ENCODE measurements around the gene PDPN.
A peak's percentile ranks its signal among the peaks of the same experiment; 100 is the strongest.

PDPN gene

GRCh38 chr1:13543451-13544220, 40.0 kb upstream of the PDPN start:
- TF ChIP-seq, protein P1, sequence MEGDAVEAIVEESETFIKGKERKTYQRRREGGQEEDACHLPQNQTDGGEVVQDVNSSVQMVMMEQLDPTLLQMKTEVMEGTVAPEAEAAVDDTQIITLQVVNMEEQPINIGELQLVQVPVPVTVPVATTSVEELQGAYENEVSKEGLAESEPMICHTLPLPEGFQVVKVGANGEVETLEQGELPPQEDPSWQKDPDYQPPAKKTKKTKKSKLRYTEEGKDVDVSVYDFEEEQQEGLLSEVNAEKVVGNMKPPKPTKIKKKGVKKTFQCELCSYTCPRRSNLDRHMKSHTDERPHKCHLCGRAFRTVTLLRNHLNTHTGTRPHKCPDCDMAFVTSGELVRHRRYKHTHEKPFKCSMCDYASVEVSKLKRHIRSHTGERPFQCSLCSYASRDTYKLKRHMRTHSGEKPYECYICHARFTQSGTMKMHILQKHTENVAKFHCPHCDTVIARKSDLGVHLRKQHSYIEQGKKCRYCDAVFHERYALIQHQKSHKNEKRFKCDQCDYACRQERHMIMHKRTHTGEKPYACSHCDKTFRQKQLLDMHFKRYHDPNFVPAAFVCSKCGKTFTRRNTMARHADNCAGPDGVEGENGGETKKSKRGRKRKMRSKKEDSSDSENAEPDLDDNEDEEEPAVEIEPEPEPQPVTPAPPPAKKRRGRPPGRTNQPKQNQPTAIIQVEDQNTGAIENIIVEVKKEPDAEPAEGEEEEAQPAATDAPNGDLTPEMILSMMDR (IDR thresholded peaks at IDR 0.05; ENCODE audit: insufficient read depth, missing control alignments) = peak; percentile 67
- FAIRE-seq = no peak
- DNase-seq (ENCODE audit: insufficient read length, low spot score) = no peak

- no peak for FAIRE-seq
- no peak for DNase-seq (ENCODE audit: insufficient read length, low spot score)
- TF ChIP-seq, protein P1 (IDR thresholded peaks at IDR 0.05; ENCODE audit: insufficient read depth, missing control alignments) = no peak
Observed at GRCh38 chr1:13544221-13544556, 39.4 kb upstream of the PDPN start.

DNA sequence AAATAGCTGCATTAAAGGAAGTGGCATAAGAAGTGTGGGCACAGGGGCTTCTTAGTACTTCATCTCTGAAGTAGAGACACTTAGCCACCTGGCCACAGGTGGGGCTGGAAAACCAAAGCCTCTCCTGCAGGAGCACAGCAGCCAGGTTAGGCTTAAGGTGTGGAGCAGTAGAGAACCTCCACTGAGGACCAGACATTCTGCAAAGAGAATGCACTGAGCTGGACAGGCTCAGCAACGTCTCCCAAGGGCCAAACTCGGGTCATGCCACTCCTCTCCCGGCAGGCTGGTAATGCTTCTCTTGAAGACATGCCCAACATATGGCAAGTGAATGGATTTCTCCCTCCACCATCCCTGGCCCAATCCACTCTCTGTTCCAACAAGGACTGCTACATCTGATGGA, 36.8 kb upstream of the PDPN start:
- DNase-seq (ENCODE audit: insufficient read length, low spot score) = no peak
- TF ChIP-seq, protein P1 (IDR thresholded peaks at IDR 0.05; ENCODE audit: insufficient read depth, missing control alignments) = no peak
- no peak for FAIRE-seq

GRCh38 chr1:13548281-13548680, 35.4 kb upstream of the PDPN start:
- FAIRE-seq (no peak), DNase-seq (ENCODE audit: insufficient read length, low spot score) (no peak)
- TF ChIP-seq, protein P1 (IDR thresholded peaks at IDR 0.05; ENCODE audit: insufficient read depth, missing control alignments) = no peak

- TF ChIP-seq, protein P1 (IDR thresholded peaks at IDR 0.05; ENCODE audit: insufficient read depth, missing control alignments) = no peak
- DNase-seq (ENCODE audit: insufficient read length, low spot score) (no peak), FAIRE-seq (no peak)
Observed at GRCh38 chr1:13549021-13549420, 34.6 kb upstream of the PDPN start.

- no peak for FAIRE-seq
Observed at GRCh38 chr1:13549521-13549920, 34.1 kb upstream of the PDPN start.

DNA sequence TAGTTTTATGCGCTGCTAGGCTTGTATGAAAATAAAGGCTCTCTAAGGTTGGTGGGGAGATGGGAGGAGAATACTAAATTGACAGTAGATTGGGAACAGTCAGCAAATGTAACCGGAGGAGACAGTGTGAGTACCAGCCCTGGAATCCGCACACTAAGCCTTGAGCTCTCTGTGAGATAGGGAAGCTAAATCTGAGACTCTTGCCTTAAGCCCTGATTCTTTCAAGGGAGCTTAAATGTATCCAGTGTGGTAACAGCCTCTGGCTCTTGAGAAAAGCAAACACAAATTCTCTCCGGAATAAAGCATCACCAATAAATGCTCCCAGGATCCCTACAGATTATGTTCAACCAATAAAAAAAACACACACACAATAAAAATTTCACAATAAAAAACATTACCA, 33.0 kb upstream of the PDPN start:
- DNase-seq (ENCODE audit: insufficient read length, low spot score) (no peak), FAIRE-seq (no peak)
- TF ChIP-seq, protein P1 (IDR thresholded peaks at IDR 0.05; ENCODE audit: insufficient read depth, missing control alignments) = no peak

More at GRCh38 chr1:13549521-13549920, 34.1 kb upstream of the PDPN start:
- TF ChIP-seq, protein P1 (IDR thresholded peaks at IDR 0.05; ENCODE audit: insufficient read depth, missing control alignments) = no peak
- no peak for DNase-seq (ENCODE audit: insufficient read length, low spot score)

Data from D721Med (cell line).